ENCODE results near the gene HTR2B. TPM values are rescaled to one million over a fixed set of nuclear protein-coding genes. Genes with fewer than 3 reads are reported as not detected.

Gene HTR2B
- total RNA-seq, 1 experiment from 2014 or later, result not detected

- POLR2A ChIA-PET, result no interaction called here
- H3K27ac Mint-ChIP-seq (ENCODE audit: unreplicated experiment), result no peak overlapping the region
- no TSS peak for BruUV-seq (replicated peaks)
Measured at GRCh38 chr2:231127936-231128335, 3.1 kb upstream of the HTR2B start.

GRCh38 chr2:231127480-231127879 is 2.6 kb upstream of the HTR2B start:
- Histone ChIP-seq H3K27me3 (replicated peaks; ENCODE audit: control insufficient read depth, insufficient read depth, low read length) (no peaks in the 10 kb centered on the region), H3K4me1 (no peaks in the 10 kb centered on the region), H3K36me3 (ENCODE audit: control insufficient read depth, insufficient read depth, low read length) (no peaks in the 10 kb centered on the region), H3K4me3 (ENCODE audit: low read depth, low read length) (no peak overlapping the region), H3K9me3 (no peaks in the 10 kb centered on the region)
- intact Hi-C loops (cut with micrococcal nuclease; ENCODE audit: unreplicated experiment), result no loop called here
- no peak for TF ChIP-seq CTCF (IDR thresholded peaks at IDR 0.05; ENCODE audit: insufficient read depth in 1 of 2, low read depth in 1 of 2, low read length in 1 of 2, severe bottlenecking in 1 of 2, unreplicated experiment in 1 of 2)
- no peaks in the 10 kb centered on the region for H3K9me3 Mint-ChIP-seq (ENCODE audit: unreplicated experiment)
- no peak overlapping the region for H3K27ac Mint-ChIP-seq (ENCODE audit: unreplicated experiment)
- BruUV-seq (replicated peaks), result no TSS peak
- peaks cover 13% of the 10 kb centered on the region for H3K4me1 Mint-ChIP-seq (ENCODE audit: low read depth, unreplicated experiment)
- no peaks in the 10 kb centered on the region for H3K27me3 Mint-ChIP-seq (ENCODE audit: insufficient read depth, unreplicated experiment)
- no peak for DNase-seq
- H3K4me3 Mint-ChIP-seq (ENCODE audit: unreplicated experiment), result no peak overlapping the region
- CTCF ChIA-PET, result no interaction called here
- peaks cover 9% of the 10 kb centered on the region for H3K36me3 Mint-ChIP-seq (ENCODE audit: insufficient read depth, unreplicated experiment)
- POLR2A ChIA-PET, result no interaction called here

More at GRCh38 chr2:231127936-231128335, 3.1 kb upstream of the HTR2B start:
- Histone ChIP-seq H3K36me3 (ENCODE audit: control insufficient read depth, insufficient read depth, low read length) (no peaks in the 10 kb centered on the region), H3K9me3 (no peaks in the 10 kb centered on the region), H3K4me3 (ENCODE audit: low read depth, low read length) (no peak overlapping the region), H3K27me3 (replicated peaks; ENCODE audit: control insufficient read depth, insufficient read depth, low read length) (no peaks in the 10 kb centered on the region), H3K4me1 (no peaks in the 10 kb centered on the region)
- no peak for DNase-seq
- no peak for TF ChIP-seq CTCF (IDR thresholded peaks at IDR 0.05; ENCODE audit: insufficient read depth in 1 of 2, low read depth in 1 of 2, low read length in 1 of 2, severe bottlenecking in 1 of 2, unreplicated experiment in 1 of 2)
- Mint-ChIP-seq H3K27me3 (ENCODE audit: insufficient read depth, unreplicated experiment) (no peaks in the 10 kb centered on the region), H3K4me1 (ENCODE audit: low read depth, unreplicated experiment) (peaks cover 13% of the 10 kb centered on the region), H3K36me3 (ENCODE audit: insufficient read depth, unreplicated experiment) (peaks cover 9% of the 10 kb centered on the region), H3K9me3 (ENCODE audit: unreplicated experiment) (no peaks in the 10 kb centered on the region), H3K4me3 (ENCODE audit: unreplicated experiment) (no peak overlapping the region)
- intact Hi-C loops (cut with micrococcal nuclease; ENCODE audit: unreplicated experiment), result no loop called here
- CTCF ChIA-PET, result no interaction called here

GRCh38 chr2:231126123-231126522 is 1.3 kb upstream of the HTR2B start:
- Histone ChIP-seq H3K27me3 (replicated peaks; ENCODE audit: control insufficient read depth, insufficient read depth, low read length) (no peaks in the 10 kb centered on the region), H3K4me3 (ENCODE audit: low read depth, low read length) (no peak overlapping the region), H3K9me3 (no peaks in the 10 kb centered on the region), H3K4me1 (no peaks in the 10 kb centered on the region), H3K36me3 (ENCODE audit: control insufficient read depth, insufficient read depth, low read length) (no peaks in the 10 kb centered on the region)
- DNase-seq, result no peak
- Mint-ChIP-seq H3K27ac (ENCODE audit: unreplicated experiment) (no peak overlapping the region), H3K36me3 (ENCODE audit: insufficient read depth, unreplicated experiment) (peaks cover 9% of the 10 kb centered on the region), H3K9me3 (ENCODE audit: unreplicated experiment) (no peaks in the 10 kb centered on the region), H3K4me3 (ENCODE audit: unreplicated experiment) (no peak overlapping the region), H3K27me3 (ENCODE audit: insufficient read depth, unreplicated experiment) (no peaks in the 10 kb centered on the region), H3K4me1 (ENCODE audit: low read depth, unreplicated experiment) (peaks cover 12% of the 10 kb centered on the region)
- ChIA-PET CTCF (no interaction called here), POLR2A (no interaction called here)
- intact Hi-C loops (cut with micrococcal nuclease; ENCODE audit: unreplicated experiment), result no loop called here
- no peak for TF ChIP-seq CTCF (IDR thresholded peaks at IDR 0.05; ENCODE audit: insufficient read depth in 1 of 2, low read depth in 1 of 2, low read length in 1 of 2, severe bottlenecking in 1 of 2, unreplicated experiment in 1 of 2)
- no TSS peak for BruUV-seq (replicated peaks)

Measured in Caco-2 (cell line).